ENCODE data around the gene ARHGAP26. TPM values are rescaled to one million over a fixed set of nuclear protein-coding genes. Genes with fewer than 3 reads are reported as not detected.

Gene ARHGAP26
- total RNA-seq, 1 experiment from 2014 or later, result 34.5 TPM

- Histone ChIP-seq H2AFZ (ENCODE audit: low read depth, low read length, poor library complexity, severe bottlenecking) (no peak overlapping the region), H3K9ac (ENCODE audit: low read length) (no peak overlapping the region), H4K20me1 (ENCODE audit: insufficient read depth) (no peaks in the 10 kb centered on the region), H3K27me3 (ENCODE audit: insufficient read depth, low read length) (no peaks in the 10 kb centered on the region), H3K27ac (ENCODE audit: low read depth, low read length) (no peak overlapping the region), H3K36me3 (ENCODE audit: control insufficient read depth in 1 of 2, insufficient read depth in 2 of 2, low read length in 2 of 2) (no peaks in the 10 kb centered on the region), H3K4me3 (replicated peaks in 1 of 2; ENCODE audit: low read depth in 1 of 2, low read length in 2 of 2) (no peak overlapping the region), H3K4me2 (ENCODE audit: low read length) (no peak overlapping the region), H3K9me3 (ENCODE audit: control insufficient read depth in 1 of 2, insufficient read depth in 1 of 2, low read depth in 1 of 2, low read length in 2 of 2) (no peaks in the 10 kb centered on the region), H3K79me2 (ENCODE audit: insufficient read depth, low read length) (no peaks in the 10 kb centered on the region), H3K4me1 (ENCODE audit: control insufficient read depth in 1 of 2, insufficient read depth in 2 of 2, low read length in 2 of 2) (peaks cover 6 to 20% of the 10 kb centered on the region in 2 experiments; a peak in 3 of 4 replicates), H3K9me2 (ENCODE audit: insufficient read depth) (no peaks in the 10 kb centered on the region)
- ChIA-PET POLR2A (no interaction called here), RAD21 (ENCODE audit: low non-redundant PET in 1 of 2, low total read pairs in 2 of 2, uncharacterized antibody in 2 of 2, unreplicated experiment in 2 of 2) (no interaction called here), CTCF (no interaction called here)
- intact Hi-C loops (cut with micrococcal nuclease), result loop anchor here (5.0 to 10.0 kb wide), 2 partner anchors 961 to 1178 kb away; no protein-coding TSS in a partner anchor
- no TSS peak for BruUV-seq (replicated peaks)
- ATAC-seq (no peak), DNase-seq (ENCODE audit: low read depth, low spot score) (no peak)
- TF ChIP-seq MAX (IDR thresholded peaks at IDR 0.05) (no peak), EZH2 (IDR thresholded peaks at IDR 0.05) (no peak), SRF (IDR thresholded peaks at IDR 0.05; ENCODE audit: low read depth) (no peak), POLR2AphosphoS5 (IDR thresholded peaks at IDR 0.05; ENCODE audit: low read depth, low read length) (no peak), ZFX (IDR thresholded peaks at IDR 0.05) (no peak), ATF3 (IDR thresholded peaks at IDR 0.05) (no peak), EZH2phosphoT487 (IDR thresholded peaks at IDR 0.05; ENCODE audit: borderline replicate concordance) (no peak), YY1 (IDR thresholded peaks at IDR 0.05; ENCODE audit: extremely low read depth, insufficient replicate concordance, low read depth, low read length) (no peak), POLR2A (IDR thresholded peaks at IDR 0.05; ENCODE audit: borderline replicate concordance, extremely low read depth, insufficient read depth, insufficient read length) (no peak), SIN3A (IDR thresholded peaks at IDR 0.05; ENCODE audit: low read depth) (no peak), ZNF274 (IDR thresholded peaks at IDR 0.05; ENCODE audit: low read depth, low read length) (no peak), JUND (IDR thresholded peaks at IDR 0.05) (no peak), ELF1 (IDR thresholded peaks at IDR 0.05; ENCODE audit: borderline replicate concordance, low read depth) (no peak), RAD21 (IDR thresholded peaks at IDR 0.05; ENCODE audit: low read depth) (no peak), REST (IDR thresholded peaks at IDR 0.05; ENCODE audit: low read depth) (no peak)
- TF ChIP-seq, protein P1, sequence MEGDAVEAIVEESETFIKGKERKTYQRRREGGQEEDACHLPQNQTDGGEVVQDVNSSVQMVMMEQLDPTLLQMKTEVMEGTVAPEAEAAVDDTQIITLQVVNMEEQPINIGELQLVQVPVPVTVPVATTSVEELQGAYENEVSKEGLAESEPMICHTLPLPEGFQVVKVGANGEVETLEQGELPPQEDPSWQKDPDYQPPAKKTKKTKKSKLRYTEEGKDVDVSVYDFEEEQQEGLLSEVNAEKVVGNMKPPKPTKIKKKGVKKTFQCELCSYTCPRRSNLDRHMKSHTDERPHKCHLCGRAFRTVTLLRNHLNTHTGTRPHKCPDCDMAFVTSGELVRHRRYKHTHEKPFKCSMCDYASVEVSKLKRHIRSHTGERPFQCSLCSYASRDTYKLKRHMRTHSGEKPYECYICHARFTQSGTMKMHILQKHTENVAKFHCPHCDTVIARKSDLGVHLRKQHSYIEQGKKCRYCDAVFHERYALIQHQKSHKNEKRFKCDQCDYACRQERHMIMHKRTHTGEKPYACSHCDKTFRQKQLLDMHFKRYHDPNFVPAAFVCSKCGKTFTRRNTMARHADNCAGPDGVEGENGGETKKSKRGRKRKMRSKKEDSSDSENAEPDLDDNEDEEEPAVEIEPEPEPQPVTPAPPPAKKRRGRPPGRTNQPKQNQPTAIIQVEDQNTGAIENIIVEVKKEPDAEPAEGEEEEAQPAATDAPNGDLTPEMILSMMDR (IDR thresholded peaks at IDR 0.05 in 2 of 3, conservative IDR thresholded peaks at IDR 0.05 in 1 of 3; ENCODE audit: borderline replicate concordance in 1 of 3, insufficient read depth in 1 of 3, low read depth in 2 of 3, low read length in 2 of 3), result no peak
- TF ChIP-seq, protein P2, sequence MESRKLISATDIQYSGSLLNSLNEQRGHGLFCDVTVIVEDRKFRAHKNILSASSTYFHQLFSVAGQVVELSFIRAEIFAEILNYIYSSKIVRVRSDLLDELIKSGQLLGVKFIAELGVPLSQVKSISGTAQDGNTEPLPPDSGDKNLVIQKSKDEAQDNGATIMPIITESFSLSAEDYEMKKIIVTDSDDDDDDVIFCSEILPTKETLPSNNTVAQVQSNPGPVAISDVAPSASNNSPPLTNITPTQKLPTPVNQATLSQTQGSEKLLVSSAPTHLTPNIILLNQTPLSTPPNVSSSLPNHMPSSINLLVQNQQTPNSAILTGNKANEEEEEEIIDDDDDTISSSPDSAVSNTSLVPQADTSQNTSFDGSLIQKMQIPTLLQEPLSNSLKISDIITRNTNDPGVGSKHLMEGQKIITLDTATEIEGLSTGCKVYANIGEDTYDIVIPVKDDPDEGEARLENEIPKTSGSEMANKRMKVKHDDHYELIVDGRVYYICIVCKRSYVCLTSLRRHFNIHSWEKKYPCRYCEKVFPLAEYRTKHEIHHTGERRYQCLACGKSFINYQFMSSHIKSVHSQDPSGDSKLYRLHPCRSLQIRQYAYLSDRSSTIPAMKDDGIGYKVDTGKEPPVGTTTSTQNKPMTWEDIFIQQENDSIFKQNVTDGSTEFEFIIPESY (IDR thresholded peaks at IDR 0.05; ENCODE audit: extremely low read depth, insufficient replicate concordance, low read length), result no peak
Observed at GRCh38 chr5:143006501-143006900, 236.3 kb downstream of the ARHGAP26 start.
